K562 (cell line): Measurements from ENCODE around the gene NUDT14. TPM values are rescaled to one million over a fixed set of nuclear protein-coding genes. Genes with fewer than 3 reads are reported as not detected.

ENCODE experiments used
- ATF6 ChIP-seq: sonication (generic); formaldehyde crosslinking; IDR thresholded peaks from 2 replicates; pipeline ENCODE4 v1.4.0; 2020; ENCODE audit warnings: mild to moderate bottlenecking, missing genetic modification reagents
- CSDE1 ChIP-seq, 2 experiments: fragments of 450-650 bp; IDR thresholded peaks; 2 replicates each; pipeline ENCODE4 v1.6.1; 2016; ENCODE audit warnings: mild to moderate bottlenecking in 1 of 2
- JUN ChIP-seq, 2 experiments: sonication (generic) in 1 of 2; formaldehyde crosslinking in 1 of 2; IDR thresholded peaks; 2 replicates each; pipeline versions ENCODE4 v1.6.1 to v1.8.0; 2012 to 2022; ENCODE audit warnings: borderline replicate concordance in 2 of 2, mild to moderate bottlenecking in 2 of 2, improper control_type of control experiment in 1 of 2, low read depth in 1 of 2, low read length in 1 of 2, missing genetic modification reagents in 1 of 2
- KAT2B ChIP-seq: IDR thresholded peaks from one replicate; pipeline ENCODE4 v1.6.1; 2012; ENCODE audit warnings: low read depth, mild to moderate bottlenecking, control low read depth, inconsistent platforms, low read length, moderate library complexity
- KDM4B ChIP-seq, 2 experiments: fragments of 450-650 bp in 1 of 2; sonication (generic) in 1 of 2; IDR thresholded peaks; 2 replicates each; pipeline ENCODE4 v1.6.1; 2016 to 2017; ENCODE audit warnings: borderline replicate concordance in 2 of 2, antibody characterized with exemption in 1 of 2, low read depth in 1 of 2, mild to moderate bottlenecking in 1 of 2
- ZNF41 ChIP-seq: fragments of 250-450 bp; sonication (Bioruptor Pico); conservative IDR thresholded peaks from 2 replicates; pipeline ENCODE4 v1.4.0; 2020; ENCODE audit warnings: mild to moderate bottlenecking
- ZNF586 ChIP-seq: fragments of 450-650 bp; formaldehyde crosslinking; conservative IDR thresholded peaks from 2 replicates; pipeline ENCODE4 v1.4.0; 2020; ENCODE audit warnings: mild to moderate bottlenecking, moderate library complexity
- polyA plus RNA-seq, 8 experiments: library from polyadenylated mRNA; depleted of rRNA in 4 of 8; stranded (reverse) in 5 of 8; unstranded in 3 of 8; fragments of >200 nt; fragmentation: Nextera tagmentation in 2 of 8; fragmentation: Illumina TruSeq in 1 of 8; extraction: Ambion mirVana in 2 of 8; extraction: Trizol in 1 of 8; gene quantifications; 2 replicates each; pipeline versions ENCODE4 v1.2.1 to v1.2.3, GENCODE V29; 2011 to 2014; ENCODE audit warnings: inconsistent platforms in 1 of 8, missing spikeins in 1 of 8
- total RNA-seq, 7 experiments: library from RNA; depleted of rRNA in 6 of 7; stranded (reverse); fragments of >200 nt in 6 of 7; fragmentation: Illumina TruSeq in 2 of 7; extraction: Trizol in 2 of 7; gene quantifications; 2 replicates each; pipeline versions ENCODE4 v1.2.1 to v1.2.3, GENCODE V29; 2011 to 2021; ENCODE audit warnings: low replicate concordance in 1 of 7

The NUDT14 gene
- total and polyA plus RNA-seq, 9 of the 15 experiments (the other 6 are each of a cell fraction or from before 2014, with no cell fraction given): 0.14 to 16.3 (median 8.2) TPM

- TF ChIP-seq JUN (IDR thresholded peaks at IDR 0.05; ENCODE audit: borderline replicate concordance, low read depth, low read length): no peak
- TF ChIP-seq JUN (CRISPR knock-in tag; IDR thresholded peaks at IDR 0.05; ENCODE audit: borderline replicate concordance): no peak
- TF ChIP-seq CSDE1 (IDR thresholded peaks at IDR 0.05): no peak
- no peak for TF ChIP-seq KDM4B (IDR thresholded peaks at IDR 0.05; ENCODE audit: borderline replicate concordance in 2 of 2, low read depth in 1 of 2)
- TF ChIP-seq ZNF586 (CRISPR knock-in tag): no peak
- no peak for TF ChIP-seq ZNF41
- no peak for TF ChIP-seq KAT2B
- no peak for TF ChIP-seq ATF6 (CRISPR knock-in tag)
Observed at GRCh38 chr14:105169776-105170655, 11.1 kb downstream of the NUDT14 start (continued).
